Pancreas (tissue), 10 donors: ENCODE data around the gene ADAMTSL2. TPM values are rescaled to one million over a fixed set of nuclear protein-coding genes. Genes with fewer than 3 reads are reported as not detected.

Experiments
- ATAC-seq, 4 donors: fragments of 200-7000 bp; cut with Tn5 transposase; one replicate each; pipeline versions ENCODE4 v1.8.0 to v1.9.1; 2020; ENCODE audit warnings: mild to moderate bottlenecking in 4 of 4, moderate library complexity in 4 of 4
- DNase-seq, 6 donors: peaks; one replicate each; pipeline ENCODE4 v3.0.0-alpha.2; 2020
- FAIRE-seq: peaks from 2 replicates; lab custom pipeline; 2012; peaks lifted over from hg19 to GRCh38; lab: Jason Lieb, UNC
- H3K27ac ChIP-seq, 4 donors: fragments of 200-600 bp; sonication (generic); 1 replicate in 3 of 4; 2 replicates in 1 of 4; pipeline versions ENCODE4 v1.5.0 to v1.8.0; 2020
- H3K27me3 ChIP-seq, 4 donors: fragments of 200-600 bp; one replicate each; pipeline ENCODE4 v1.8.0; 2021
- H3K36me3 ChIP-seq, 3 donors: fragments of 200-600 bp; sonication (generic) in 1 of 3; one replicate each; pipeline versions ENCODE4 v1.5.0 to v1.8.0; 2020 to 2021
- H3K4me1 ChIP-seq, 3 donors: fragments of 200-600 bp; one replicate each; pipeline ENCODE4 v1.8.0; 2021
- H3K4me3 ChIP-seq, 4 donors: fragments of 200-600 bp; sonication (generic) in 2 of 4; one replicate each; pipeline versions ENCODE4 v1.5.0 to v1.8.0; 2020 to 2021
- H3K9me3 ChIP-seq, 4 donors: fragments of 200-600 bp; one replicate each; pipeline ENCODE4 v1.8.0; 2021
- WGBS, 2 donors: extraction: QIAGEN DNeasy Blood & Tissue Kit; methylation state at CpG; one replicate each; pipeline ENCODE4 v1.1.7; 2013; 5-methylcytosine and 5-hydroxymethylcytosine counted together
- intact Hi-C, 3 donors: fragments of 100-400 bp; cut with DNase I; formaldehyde crosslinking; loops; one replicate each; pipeline versions ENCODE4 v1.11.1 to v1.14.2; 2022
- polyA plus RNA-seq, 2 donors: library from polyadenylated mRNA; stranded (reverse); fragments of 200-250 nt; gene quantifications; one replicate each; pipeline ENCODE4 v1.2.3, GENCODE V29; 2013
- total RNA-seq, 6 donors: library from RNA; stranded (reverse); fragmentation: NEBNext Ultra II Directional in 4 of 6; extraction: Animal tissue kit (Norgen Biotek cat#: 25700) in 4 of 6; gene quantifications; one replicate each; pipeline versions ENCODE4 v1.2.1 to v1.2.4, GENCODE V29; 2021 to 2023
- TF ChIP-seq, protein P1 (sequence below), 4 donors: fragments of 200-600 bp; sonication (generic) in 3 of 4; IDR thresholded peaks; one replicate each; pipeline versions ENCODE4 v1.5.0 to v1.8.0; 2021; ENCODE audit warnings: antibody characterized with exemption in 4 of 4
- donor health status: healthy with polysubstance abuse.
- donor health status: DM: no; HTN: no; CAD: no; lungs with moderate emphysema.
- donor health status: DM: no; HTN: no; CAD: no.
- donor health status: control.
- donor health status: control.
- donor health status: Bipolar disorder and iron deficiency.
- donor health status: DM: yes; HTN: yes; CAD: no.
- donor health status: DM: no; HTN: no; CAD: no.
- donor health status: DM: no; HTN: no; CAD: no.
- donor health status: DM: yes; HTN: yes; CAD: no.

Gene ADAMTSL2
- total and polyA plus RNA-seq, 8 donors = 1.5 to 12.9 (median 3.2) TPM

DNA sequence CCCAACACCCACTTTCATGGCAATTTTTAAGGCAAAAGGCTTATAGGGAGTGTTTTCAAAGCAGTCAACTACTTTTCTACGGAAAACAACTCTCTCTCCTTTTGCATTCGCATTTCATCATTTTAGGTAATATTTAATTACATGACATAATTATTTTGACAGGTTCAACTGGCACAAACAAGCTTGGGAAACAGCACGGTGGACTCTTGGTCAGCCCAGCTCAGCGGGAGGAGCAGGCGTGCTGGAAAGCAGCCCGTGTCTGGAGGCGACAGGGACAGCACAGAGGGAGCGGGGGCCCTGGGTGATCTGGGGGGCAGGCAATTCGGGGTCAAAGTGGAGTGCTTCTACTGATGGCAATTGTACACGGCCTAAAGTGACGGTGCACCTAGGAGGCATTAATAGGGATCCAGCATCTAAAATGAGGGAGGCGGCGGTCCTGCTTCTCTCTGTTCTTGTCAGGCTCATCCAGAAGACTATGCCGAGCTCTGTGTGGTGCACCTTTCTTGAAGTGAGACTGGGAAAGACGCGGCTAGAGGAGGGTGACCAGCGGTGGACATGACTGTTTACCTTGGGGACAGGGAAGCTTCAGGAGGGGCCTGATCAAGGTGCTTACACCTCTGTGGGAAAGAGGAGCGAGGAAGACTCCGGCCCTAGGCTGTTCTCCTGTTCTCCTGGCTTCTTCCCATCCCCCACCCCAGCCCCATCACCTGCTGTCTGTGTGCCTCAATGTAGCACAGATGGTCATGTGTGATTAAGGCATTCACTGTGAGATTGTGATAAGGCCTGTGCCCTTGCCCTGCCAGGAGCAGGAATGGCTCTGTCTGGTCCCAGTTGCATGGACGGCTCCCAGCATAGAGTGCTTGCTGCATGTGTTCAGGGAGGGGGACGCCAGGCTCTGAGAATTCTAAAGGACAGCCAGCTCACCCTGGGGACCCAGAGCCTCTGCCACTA lies 13.1 kb upstream of the ADAMTSL2 start:
- H3K4me1 ChIP-seq = no peaks in the 10 kb centered on the region
- no peaks in the 10 kb centered on the region for H3K27me3 ChIP-seq
- peak in 3 of 6 donors; percentile 50 to 74 (median 53) for DNase-seq
- H3K27ac ChIP-seq = peak overlapping the region in 2 of 4 donors; percentile 41 to 58
- H3K4me3 ChIP-seq = no peak overlapping the region
- intact Hi-C loops = no loop called here
- no peak for FAIRE-seq
- no peaks in the 10 kb centered on the region for H3K9me3 ChIP-seq
- WGBS, 2 donors = 64 to 67% methylated on average over 21 of the region's 21 CpGs
- H3K36me3 ChIP-seq = no peaks in the 10 kb centered on the region
- peak; percentile 52 to 79 (median 67) for ATAC-seq
- TF ChIP-seq, protein P1, sequence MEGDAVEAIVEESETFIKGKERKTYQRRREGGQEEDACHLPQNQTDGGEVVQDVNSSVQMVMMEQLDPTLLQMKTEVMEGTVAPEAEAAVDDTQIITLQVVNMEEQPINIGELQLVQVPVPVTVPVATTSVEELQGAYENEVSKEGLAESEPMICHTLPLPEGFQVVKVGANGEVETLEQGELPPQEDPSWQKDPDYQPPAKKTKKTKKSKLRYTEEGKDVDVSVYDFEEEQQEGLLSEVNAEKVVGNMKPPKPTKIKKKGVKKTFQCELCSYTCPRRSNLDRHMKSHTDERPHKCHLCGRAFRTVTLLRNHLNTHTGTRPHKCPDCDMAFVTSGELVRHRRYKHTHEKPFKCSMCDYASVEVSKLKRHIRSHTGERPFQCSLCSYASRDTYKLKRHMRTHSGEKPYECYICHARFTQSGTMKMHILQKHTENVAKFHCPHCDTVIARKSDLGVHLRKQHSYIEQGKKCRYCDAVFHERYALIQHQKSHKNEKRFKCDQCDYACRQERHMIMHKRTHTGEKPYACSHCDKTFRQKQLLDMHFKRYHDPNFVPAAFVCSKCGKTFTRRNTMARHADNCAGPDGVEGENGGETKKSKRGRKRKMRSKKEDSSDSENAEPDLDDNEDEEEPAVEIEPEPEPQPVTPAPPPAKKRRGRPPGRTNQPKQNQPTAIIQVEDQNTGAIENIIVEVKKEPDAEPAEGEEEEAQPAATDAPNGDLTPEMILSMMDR (IDR thresholded peaks at IDR 0.05) = no peak

DNA sequence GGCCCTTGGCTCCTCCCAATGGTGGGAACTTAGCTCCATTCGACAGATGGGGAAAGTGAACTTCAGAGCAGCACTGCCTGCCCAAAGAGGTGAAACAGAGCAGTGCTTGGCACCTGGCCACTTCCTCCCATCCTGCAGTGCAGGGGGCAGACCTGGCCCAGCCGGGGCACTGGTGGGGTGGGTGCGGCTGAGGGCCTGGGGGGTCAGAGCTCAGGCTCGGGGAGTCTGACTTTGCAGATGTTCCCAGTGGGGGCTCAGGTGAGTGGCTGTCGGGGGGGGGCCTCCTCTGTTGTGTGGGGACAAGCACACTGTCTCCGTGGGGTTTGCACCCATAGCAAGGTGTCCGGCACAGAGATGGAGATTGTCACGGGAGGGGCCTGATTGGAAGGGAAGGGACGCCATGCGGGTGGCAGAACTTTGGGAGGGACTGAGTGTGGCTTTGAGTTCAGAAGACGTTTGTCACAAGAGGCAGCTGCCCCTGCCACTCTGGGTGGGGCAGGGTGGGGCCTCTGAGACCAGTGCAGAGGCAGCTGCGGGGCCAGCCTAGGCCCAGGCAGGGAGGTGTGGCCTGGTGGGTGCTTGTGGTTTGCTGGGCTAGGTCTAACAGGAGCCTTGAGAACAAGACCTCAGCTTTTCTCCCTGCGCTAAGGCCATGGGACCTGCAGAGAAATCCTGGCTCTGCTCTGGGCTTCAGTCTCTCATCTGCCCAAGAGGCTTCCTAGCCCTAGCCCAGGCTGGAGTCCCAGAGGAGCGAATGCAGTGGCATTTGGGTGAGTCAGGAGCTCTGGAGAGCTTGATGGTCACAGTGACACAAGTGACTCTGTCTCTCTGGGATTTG lies 12.2 kb upstream of the ADAMTSL2 start:
- no peak overlapping the region for H3K4me3 ChIP-seq
- FAIRE-seq (no peak), ATAC-seq (no peak), DNase-seq (peak in 2 of 6 donors; percentile 42 to 71)
- 69 to 73% methylated on average over 14 of the region's 14 CpGs for WGBS, 2 donors
- no peaks in the 10 kb centered on the region for H3K27me3 ChIP-seq
- no peaks in the 10 kb centered on the region for H3K4me1 ChIP-seq
- intact Hi-C loops = no loop called here
- peak overlapping the region in 1 of 4 donors; percentile 30 for H3K27ac ChIP-seq
- H3K9me3 ChIP-seq = no peaks in the 10 kb centered on the region
- no peaks in the 10 kb centered on the region for H3K36me3 ChIP-seq
- TF ChIP-seq, protein P1 (IDR thresholded peaks at IDR 0.05) = no peak

DNA sequence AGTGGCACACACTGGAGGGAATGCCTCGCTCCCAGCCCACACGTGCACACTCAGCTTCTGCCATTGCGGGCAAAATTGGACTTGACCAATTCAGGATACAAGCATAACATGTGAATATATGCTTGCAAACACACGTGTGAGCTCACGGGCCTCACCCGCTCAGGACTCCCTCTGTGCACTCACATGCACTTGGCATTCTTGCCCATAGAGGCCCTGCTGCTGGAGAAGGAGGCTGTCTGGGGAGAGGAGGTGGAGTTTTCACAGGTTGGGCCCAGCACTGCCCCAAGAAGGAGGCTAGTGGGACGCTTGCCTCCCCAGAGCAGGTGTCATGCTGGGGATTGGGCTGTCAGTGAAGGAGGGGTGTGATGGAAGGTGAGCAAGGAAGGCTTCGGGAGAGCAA lies 11.4 kb upstream of the ADAMTSL2 start:
- no peaks in the 10 kb centered on the region for H3K4me1 ChIP-seq
- WGBS, 2 donors = 76 to 83% methylated on average over 8 of the region's 8 CpGs

DNA sequence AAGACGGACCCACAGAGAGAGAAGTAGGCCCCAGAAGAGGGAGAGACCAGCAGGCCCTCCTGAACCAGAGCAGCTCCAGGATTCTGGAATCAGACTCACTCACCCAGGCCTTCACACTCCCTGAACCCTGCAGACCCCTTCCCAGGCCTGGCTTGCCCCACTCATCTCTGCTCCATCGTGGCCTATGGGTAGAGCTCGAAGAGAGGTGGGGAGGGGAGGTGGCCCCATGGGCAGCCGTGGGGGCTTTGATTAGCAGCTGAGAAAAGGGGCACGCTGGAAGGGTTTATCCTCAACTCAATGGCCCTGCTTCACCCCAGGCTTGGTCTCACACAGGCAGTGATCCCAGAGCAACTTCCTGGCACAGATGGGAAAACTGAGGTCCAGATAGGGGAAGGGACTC lies 10.4 kb upstream of the ADAMTSL2 start:
- no peak overlapping the region for H3K4me3 ChIP-seq
- peak in 1 of 6 donors; percentile 43 for DNase-seq
- 75 to 82% methylated on average over 5 of the region's 5 CpGs for WGBS, 2 donors
- H3K9me3 ChIP-seq = no peaks in the 10 kb centered on the region
- TF ChIP-seq, protein P1 (IDR thresholded peaks at IDR 0.05) = no peak
- no peak for FAIRE-seq
- H3K36me3 ChIP-seq = no peaks in the 10 kb centered on the region
- intact Hi-C loops = no loop called here
- ATAC-seq = no peak
- no peaks in the 10 kb centered on the region for H3K4me1 ChIP-seq
- H3K27ac ChIP-seq = no peak overlapping the region
- H3K27me3 ChIP-seq = no peaks in the 10 kb centered on the region

More for the DNA sequence above, 11.4 kb upstream of the ADAMTSL2 start:
- Histone ChIP-seq H3K4me3 (no peak overlapping the region), H3K27me3 (no peaks in the 10 kb centered on the region), H3K9me3 (no peaks in the 10 kb centered on the region), H3K36me3 (no peaks in the 10 kb centered on the region), H3K27ac (no peak overlapping the region)
- FAIRE-seq = no peak
- no peak for ATAC-seq
- peak in 1 of 6 donors; percentile 5 for DNase-seq
- TF ChIP-seq, protein P1 (IDR thresholded peaks at IDR 0.05) = no peak
- intact Hi-C loops = no loop called here
